ENCODE measurements around the gene ATXN7L3B.

The ATXN7L3B gene

GRCh38 chr12:74552201-74552600, 14.6 kb downstream of the ATXN7L3B start:
- DNase-seq, result no peak

DNA sequence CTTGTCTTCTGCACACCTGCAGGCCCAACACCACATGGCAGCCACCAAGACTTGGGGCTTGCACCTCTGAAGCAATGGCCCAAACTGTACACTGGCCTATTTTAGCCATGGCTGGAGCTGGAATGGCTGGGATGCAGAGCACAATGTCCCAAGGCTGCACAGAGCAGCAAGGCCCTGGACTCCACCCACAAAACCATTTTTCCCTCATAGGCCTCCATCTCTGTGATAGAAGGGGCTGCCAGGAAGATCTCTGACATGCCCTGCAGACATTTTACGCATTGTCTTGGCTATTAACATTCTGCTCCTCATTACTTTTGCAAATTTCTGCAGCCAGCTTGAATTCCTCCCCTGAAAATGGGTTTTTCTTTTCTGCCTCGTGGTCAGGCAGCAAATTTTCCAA, 22.1 kb downstream of the ATXN7L3B start:
- DNase-seq, result no peak

DNA sequence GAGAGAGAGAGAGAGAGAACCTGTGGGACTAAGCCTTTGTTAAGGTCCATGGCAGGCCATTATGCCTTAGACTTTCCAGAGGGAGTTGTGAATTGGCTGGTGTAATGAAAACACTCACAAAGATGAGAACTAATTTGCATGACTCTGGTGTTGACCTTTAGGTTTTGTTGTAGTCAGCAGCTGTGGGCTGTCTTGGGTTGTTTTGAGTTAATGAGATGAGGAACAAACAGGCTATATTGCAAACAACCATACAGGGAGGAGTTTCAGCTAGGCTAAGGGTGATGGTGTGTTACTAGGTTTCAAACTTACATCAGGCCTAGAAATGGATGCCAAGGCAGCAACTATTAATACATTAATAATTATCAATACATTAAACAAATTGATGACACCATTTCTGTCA, 26.3 kb downstream of the ATXN7L3B start:
- no peak for DNase-seq

- no peak for DNase-seq
These were observed 40.9 kb downstream of the ATXN7L3B start for GRCh38 chr12:74578486-74578885.

DNA sequence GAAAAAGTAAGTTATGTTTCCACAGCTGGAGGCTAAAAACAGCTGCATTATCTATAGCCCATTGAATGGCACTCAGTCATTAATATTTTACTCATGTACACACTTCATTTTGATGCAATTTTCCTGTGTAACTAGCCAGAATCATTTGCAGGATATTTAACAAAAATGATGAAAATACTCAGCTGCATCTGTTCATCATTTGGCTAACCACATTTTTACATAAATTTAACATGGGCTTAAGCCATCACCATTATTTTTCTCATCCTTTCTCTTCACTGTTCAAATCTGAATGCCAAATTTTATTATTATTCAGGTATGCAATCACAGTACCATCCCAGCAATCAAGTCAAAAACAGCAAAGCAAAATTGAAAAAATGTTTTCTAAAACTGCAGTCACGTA, 41.8 kb downstream of the ATXN7L3B start:
- DNase-seq, result no peak

DNA sequence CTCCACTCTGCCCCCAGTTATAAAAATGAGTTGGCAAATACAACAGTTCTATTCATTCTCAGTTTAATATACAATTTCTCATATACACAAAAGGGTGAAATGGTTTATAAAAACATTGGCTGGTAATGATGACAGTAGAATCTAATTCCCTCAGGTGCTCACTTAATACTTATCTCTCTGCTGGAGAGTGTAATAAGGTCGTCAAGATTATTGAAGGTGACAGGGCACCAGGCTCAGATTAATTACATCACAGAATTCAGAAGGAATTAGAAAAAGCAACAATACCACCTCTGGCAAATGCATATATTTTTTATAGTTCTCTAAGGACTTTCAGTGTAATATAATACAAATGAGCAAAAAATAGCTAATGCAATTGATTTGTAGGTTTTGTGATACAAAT, 42.3 kb downstream of the ATXN7L3B start:
- DNase-seq, result no peak

DNA sequence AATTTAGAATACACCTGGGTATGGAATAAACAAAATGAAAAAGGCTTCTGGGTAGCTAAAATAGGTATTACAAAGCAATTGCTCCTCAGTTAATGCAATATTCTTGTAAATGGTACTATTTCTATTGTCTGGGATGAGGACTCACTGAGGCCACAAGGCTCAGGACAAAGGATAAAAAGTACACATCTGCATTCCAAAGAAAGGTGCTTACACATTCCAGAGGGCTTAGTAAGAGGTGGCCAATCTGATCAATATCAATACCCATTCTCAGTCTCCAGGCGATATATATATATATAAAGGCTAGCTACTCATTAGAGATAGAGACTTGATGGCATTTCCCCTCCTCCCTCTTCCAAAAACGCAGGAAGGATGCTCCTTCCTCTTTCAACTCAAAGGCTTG, 43.8 kb downstream of the ATXN7L3B start:
- no peak for DNase-seq

DNA sequence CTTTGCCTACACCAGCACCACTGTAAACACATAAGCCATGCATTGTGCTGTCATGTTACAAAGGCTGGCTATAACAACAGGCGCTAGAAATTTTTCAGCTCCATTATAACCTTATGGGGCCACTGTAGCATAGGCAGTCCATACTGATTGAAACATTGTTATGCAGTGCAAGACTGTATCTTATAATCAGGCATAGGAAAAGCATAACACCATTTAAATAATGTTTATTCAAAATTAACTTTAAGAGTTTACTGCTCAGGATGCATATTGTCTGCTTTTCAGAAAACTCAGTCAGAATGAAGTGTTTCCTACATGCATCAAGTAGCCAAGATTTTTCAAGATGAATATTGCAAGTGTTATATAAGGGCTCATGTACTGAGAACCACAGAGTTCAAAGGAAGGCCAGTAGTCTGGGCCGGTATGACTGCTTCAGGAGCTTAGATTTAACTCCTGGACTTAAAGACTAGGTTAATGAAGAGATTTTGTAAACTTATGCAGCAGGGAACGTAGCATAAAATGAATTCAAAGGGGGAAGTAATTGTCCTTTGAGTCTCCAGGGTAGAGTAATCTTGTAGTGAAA, 46.9 kb downstream of the ATXN7L3B start:
- DNase-seq, result no peak

DNA sequence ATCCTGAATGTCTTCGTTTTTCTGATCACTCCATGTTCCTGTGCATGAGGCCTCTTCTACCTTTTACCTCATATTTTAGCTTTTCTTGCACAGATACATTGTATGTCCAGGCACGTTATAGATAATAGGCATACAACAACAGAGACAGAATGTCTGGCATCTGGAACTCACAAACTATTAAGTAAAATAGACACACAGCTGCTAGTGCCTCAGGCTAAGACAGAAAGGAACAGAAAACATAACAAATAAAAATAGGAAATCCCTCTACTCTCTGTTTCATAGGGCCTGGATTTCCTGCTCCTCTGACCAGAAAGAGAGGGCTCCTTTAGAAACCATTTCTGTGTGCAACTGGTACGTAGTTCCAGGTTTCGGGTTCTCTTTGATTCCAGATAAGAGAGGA, 48.6 kb downstream of the ATXN7L3B start:
- DNase-seq, result no peak
